Islet of Langerhans (tissue), 1 donor: ENCODE data around the gene TNFRSF6B.

ENCODE experiments used
- FAIRE-seq: peaks from one replicate; lab custom pipeline; 2011; peaks lifted over from hg19 to GRCh38; lab: Jason Lieb, UNC

The TNFRSF6B gene

GRCh38 chr20:63697868-63698545 is 1.6 kb downstream of the TNFRSF6B start:
- no peak for FAIRE-seq

- FAIRE-seq, result no peak
These were observed 2.5 kb downstream of the TNFRSF6B start for GRCh38 chr20:63698739-63699465.

GRCh38 chr20:63699466-63700198 is 3.2 kb downstream of the TNFRSF6B start:
- FAIRE-seq, result no peak

- FAIRE-seq, result no peak
These were observed 4.0 kb downstream of the TNFRSF6B start for GRCh38 chr20:63700199-63701050.

- no peak for FAIRE-seq
These were observed 4.5 kb downstream of the TNFRSF6B start for GRCh38 chr20:63701051-63701328.

GRCh38 chr20:63701329-63702035 is 5.0 kb downstream of the TNFRSF6B start:
- FAIRE-seq, result no peak

- FAIRE-seq, result no peak
These were observed 5.7 kb downstream of the TNFRSF6B start for GRCh38 chr20:63702036-63702665.

- no peak for FAIRE-seq
These were observed 6.5 kb downstream of the TNFRSF6B start for GRCh38 chr20:63702751-63703470.

GRCh38 chr20:63703471-63703975 is 7.1 kb downstream of the TNFRSF6B start:
- FAIRE-seq, result no peak

- no peak for FAIRE-seq
These were observed 7.7 kb downstream of the TNFRSF6B start for GRCh38 chr20:63703976-63704748.

GRCh38 chr20:63704749-63705117 is 8.3 kb downstream of the TNFRSF6B start:
- no peak for FAIRE-seq

- no peak for FAIRE-seq
These were observed 9.0 kb downstream of the TNFRSF6B start for GRCh38 chr20:63705232-63706026.

- no peak for FAIRE-seq
These were observed 9.7 kb downstream of the TNFRSF6B start for GRCh38 chr20:63706027-63706695.

GRCh38 chr20:63706852-63707557 is 10.6 kb downstream of the TNFRSF6B start:
- no peak for FAIRE-seq

- no peak for FAIRE-seq
These were observed 11.3 kb downstream of the TNFRSF6B start, which contains the start of the genes ARFRP1 and ZGPAT for GRCh38 chr20:63707558-63708300. Gene ARFRP1, minus strand, starts transcription at chr20:63707976. Its CDS starts 885 bp downstream, at chr20:63707091. Gene ZGPAT, plus strand, starts transcription at chr20:63708039. Its CDS starts 542 bp downstream, at chr20:63708581.

GRCh38 chr20:63708301-63709148 is 12.1 kb downstream of the TNFRSF6B start:
- FAIRE-seq, result no peak
